ENCODE measurements around the gene MICALL1. TPM values are rescaled to one million over a fixed set of nuclear protein-coding genes. Genes with fewer than 3 reads are reported as not detected.

The MICALL1 gene
- total and polyA plus RNA-seq, 9 of the 15 experiments (the other 6 are each of a cell fraction or from before 2014, with no cell fraction given): 0.32 to 21.5 (median 6.1) TPM

DNA sequence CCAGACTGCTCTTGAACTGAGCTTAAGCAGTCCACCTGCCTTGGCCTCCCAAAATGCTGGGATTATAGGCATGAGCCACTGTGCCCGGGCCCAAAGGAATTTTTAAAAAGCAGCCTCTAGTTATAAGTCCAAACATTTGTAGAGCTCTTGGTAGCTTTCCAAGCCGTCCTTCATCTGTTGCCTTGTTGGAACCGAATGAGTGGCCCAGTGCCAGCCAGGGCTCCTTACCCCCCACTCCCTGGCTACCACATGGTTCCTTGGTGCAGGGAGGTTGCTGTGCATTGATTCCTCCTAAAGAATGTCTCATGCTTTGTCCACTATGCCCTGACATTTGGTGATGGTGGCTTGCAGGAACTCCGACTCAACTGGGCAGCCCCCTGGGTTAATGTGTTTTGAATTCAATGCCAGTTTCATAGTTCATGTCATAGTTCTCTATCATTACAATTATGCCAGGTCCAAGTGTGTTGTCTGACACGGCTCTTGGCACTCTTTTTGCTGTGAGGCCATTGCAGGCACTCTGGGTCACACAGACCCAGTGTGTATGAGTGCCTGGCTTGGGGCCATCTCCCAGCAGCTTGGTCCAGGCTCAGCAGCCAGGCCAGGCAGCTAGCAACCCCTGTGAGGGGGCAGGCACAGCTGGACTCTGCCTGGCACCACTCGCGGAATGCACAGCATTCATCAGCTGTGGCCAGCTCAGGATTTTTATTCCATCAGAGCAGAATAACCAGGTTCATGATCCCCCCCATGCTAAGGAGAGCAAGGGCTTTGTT, 13.3 kb upstream of the MICALL1 start:
- H2AFZ ChIP-seq (ENCODE audit: low read depth, low read length): no peak overlapping the region
- no peak overlapping the region for H3K4me2 ChIP-seq (ENCODE audit: insufficient read depth, low read length)
- H3K27me3 ChIP-seq (ENCODE audit: control insufficient read depth in 2 of 2, insufficient read depth in 2 of 2, low read length in 2 of 2): no peaks in the 10 kb centered on the region
- no TSS peak for BruUV-seq (replicated peaks)
- ChIA-PET CTCF (ENCODE audit: low intra/inter-chr PET ratio) (no interaction called here), POLR2A (interaction anchor here (0.6 to 2.5 kb wide), 8 partner anchors 9 to 85 kb away, joined by 3 to 9 read pairs (median 4); partner anchors contain the start of gene GCAT)
- TF ChIP-seq POLR2A (conservative IDR thresholded peaks at IDR 0.05): 0 out of 2 replicates have a peak, but pooled peaks have one; percentile 10
- peak; percentile 15; the same call in 1 of the 2 replicates for TF ChIP-seq POLR2AphosphoS5 (IDR thresholded peaks at IDR 0.05; ENCODE audit: control insufficient read depth, insufficient read depth, low read depth, low read length)
- TF ChIP-seq TARDBP (IDR thresholded peaks at IDR 0.05): no peak
- TF ChIP-seq POLR2G (IDR thresholded peaks at IDR 0.05; ENCODE audit: low read depth, low read length): peak; percentile 32; the same call in 1 of the 2 replicates
- TF ChIP-seq MCM3 (IDR thresholded peaks at IDR 0.05): no peak
- no peak overlapping the region for H3K4me3 ChIP-seq
- H4K20me1 ChIP-seq (replicated peaks; ENCODE audit: control insufficient read depth, insufficient read depth, low read length): no peaks in the 10 kb centered on the region
- 82% methylated on average over 7 of the region's 7 CpGs for WGBS (ENCODE audit: insufficient coverage, low coverage, missing lambda C conversion rate)
- H3K4me1 ChIP-seq (replicated peaks in 1 of 2; ENCODE audit: control insufficient read depth in 2 of 2, insufficient read depth in 2 of 2, low read length in 2 of 2): peaks cover 16 to 21% of the 10 kb centered on the region in 2 experiments
- in situ Hi-C loops (cut with MboI): no loop called here
- peaks cover 33% of the 10 kb centered on the region; the same call in 2 of the 3 replicates for H3K36me3 ChIP-seq (ENCODE audit: control insufficient read depth, insufficient read depth, low read length)
- H3K79me2 ChIP-seq (ENCODE audit: control insufficient read depth, insufficient read depth, low read length): no peaks in the 10 kb centered on the region
- FAIRE-seq: no peak
- H3K27ac ChIP-seq (ENCODE audit: extremely low read depth, low read depth, low read length): no peak overlapping the region
- intact Hi-C loops (cut with micrococcal nuclease): no loop called here
- no peaks in the 10 kb centered on the region for H3K9me3 ChIP-seq (replicated peaks; ENCODE audit: control insufficient read depth, insufficient read depth, low read depth, low read length)
- no peak for ATAC-seq
- H3K9ac ChIP-seq (ENCODE audit: insufficient read depth in 1 of 2, low read depth in 2 of 2, low read length in 2 of 2): peak overlapping the region in 1 of 2 experiments; percentile 84; a peak in 3 of 4 replicates
- no peak for DNase-seq (ENCODE audit: extremely low read depth in 1 of 4, low spot score in 3 of 4)
- no peaks in the 10 kb centered on the region for H3K9me1 ChIP-seq (ENCODE audit: control insufficient read depth, insufficient read depth, low read length)

Data from K562 (cell line).